ENCODE results near the gene AKNAD1.

The AKNAD1 gene

GRCh38 chr1:108852221-108852975 lies 4.5 kb downstream of the AKNAD1 start:
- TF ChIP-seq GATA2 (IDR thresholded peaks at IDR 0.05; ENCODE audit: low read depth, low read length): no peak
- TF ChIP-seq GATA3 (IDR thresholded peaks at IDR 0.05; ENCODE audit: low read depth, low read length): no peak

DNA sequence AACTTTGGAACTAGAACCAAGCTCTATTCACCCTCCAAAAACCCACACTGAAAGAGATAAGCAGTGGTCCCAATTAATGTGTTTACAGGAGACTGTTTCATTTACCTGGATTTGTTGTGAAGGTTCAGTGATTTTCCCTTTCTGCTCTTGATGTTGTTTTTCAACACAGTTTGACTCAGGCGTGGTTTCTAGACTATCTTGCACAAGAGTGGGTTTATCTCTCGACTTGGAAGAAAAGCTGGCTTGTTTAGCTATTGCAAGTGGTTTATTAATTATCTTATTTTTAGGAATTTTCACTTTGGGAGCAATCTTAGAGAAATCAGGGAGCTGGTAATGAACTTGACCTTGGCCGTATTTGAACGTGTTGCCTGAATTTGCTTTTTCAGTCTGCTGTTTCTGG lies 5.3 kb downstream of the AKNAD1 start:
- TF ChIP-seq GATA3 (IDR thresholded peaks at IDR 0.05; ENCODE audit: low read depth, low read length): no peak
- TF ChIP-seq GATA2 (IDR thresholded peaks at IDR 0.05; ENCODE audit: low read depth, low read length): no peak

GRCh38 chr1:108850929-108851328 lies 6.0 kb downstream of the AKNAD1 start:
- TF ChIP-seq GATA3 (IDR thresholded peaks at IDR 0.05; ENCODE audit: low read depth, low read length): no peak
- TF ChIP-seq GATA2 (IDR thresholded peaks at IDR 0.05; ENCODE audit: low read depth, low read length): no peak

DNA sequence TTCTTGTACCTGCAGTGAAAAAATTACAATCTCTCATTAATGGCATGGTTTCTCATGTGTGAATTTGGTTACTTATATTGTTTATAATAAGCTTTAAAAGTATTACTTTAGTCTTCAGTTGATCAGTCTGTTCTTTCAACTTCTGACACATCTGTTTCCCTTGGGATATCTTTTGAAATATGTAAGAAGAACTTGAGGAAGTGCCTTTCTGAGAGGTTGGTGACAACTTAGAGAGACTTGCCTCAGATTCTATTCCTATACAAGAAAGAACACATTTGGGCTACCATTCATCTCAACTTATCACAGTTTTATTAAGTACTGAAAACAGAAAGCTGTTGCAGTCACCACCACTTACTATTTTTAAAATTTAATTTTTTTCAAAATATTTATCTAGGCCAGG lies 8.1 kb downstream of the AKNAD1 start:
- TF ChIP-seq GATA3 (IDR thresholded peaks at IDR 0.05; ENCODE audit: low read depth, low read length) (no peak), GATA2 (IDR thresholded peaks at IDR 0.05; ENCODE audit: low read depth, low read length) (no peak)

- TF ChIP-seq GATA2 (IDR thresholded peaks at IDR 0.05; ENCODE audit: low read depth, low read length) (no peak), GATA3 (IDR thresholded peaks at IDR 0.05; ENCODE audit: low read depth, low read length) (no peak)
These were observed 9.4 kb downstream of the AKNAD1 start for GRCh38 chr1:108847494-108847893.

DNA sequence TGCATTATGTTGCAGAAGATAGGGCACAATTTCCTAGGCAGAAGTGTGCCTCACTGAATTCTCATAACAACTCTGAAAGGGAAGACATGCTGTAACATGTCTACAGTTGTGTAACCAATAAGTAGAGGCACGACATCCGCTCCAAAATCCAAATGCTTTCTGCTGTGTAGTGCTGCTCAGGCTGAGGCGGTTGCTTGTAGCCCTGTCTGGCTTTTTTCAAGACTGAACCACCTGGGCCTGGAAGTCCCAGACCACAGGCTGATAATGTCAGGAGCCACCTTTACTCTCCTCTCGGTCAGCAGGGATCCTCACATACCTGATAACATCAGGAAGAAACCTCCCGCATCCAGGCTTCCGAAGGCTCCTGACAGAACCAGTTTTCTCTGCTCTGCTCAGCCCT lies 10.9 kb downstream of the AKNAD1 start:
- TF ChIP-seq GATA3 (IDR thresholded peaks at IDR 0.05; ENCODE audit: low read depth, low read length): no peak
- TF ChIP-seq GATA2 (IDR thresholded peaks at IDR 0.05; ENCODE audit: low read depth, low read length): no peak

DNA sequence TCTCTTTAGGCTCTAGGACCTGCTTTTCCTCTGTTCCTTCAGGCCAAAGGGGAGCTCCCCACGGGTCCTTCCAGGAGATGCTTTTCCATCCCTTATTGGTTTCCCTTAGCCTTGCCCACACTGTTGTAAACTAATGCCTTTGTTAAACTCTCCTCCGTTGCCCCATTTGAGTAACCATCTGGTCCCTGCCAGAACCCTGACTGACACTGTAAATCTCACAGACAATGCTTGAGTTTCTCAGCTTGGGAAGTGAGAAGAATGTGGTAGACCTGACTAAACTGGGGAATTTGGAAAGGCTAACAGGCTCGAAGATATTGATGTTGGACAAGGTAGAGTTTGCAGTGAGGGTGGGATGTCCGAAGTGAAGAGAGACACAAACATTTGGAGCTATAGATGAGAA lies 11.4 kb downstream of the AKNAD1 start:
- TF ChIP-seq GATA3 (IDR thresholded peaks at IDR 0.05; ENCODE audit: low read depth, low read length) (no peak), GATA2 (IDR thresholded peaks at IDR 0.05; ENCODE audit: low read depth, low read length) (no peak)

DNA sequence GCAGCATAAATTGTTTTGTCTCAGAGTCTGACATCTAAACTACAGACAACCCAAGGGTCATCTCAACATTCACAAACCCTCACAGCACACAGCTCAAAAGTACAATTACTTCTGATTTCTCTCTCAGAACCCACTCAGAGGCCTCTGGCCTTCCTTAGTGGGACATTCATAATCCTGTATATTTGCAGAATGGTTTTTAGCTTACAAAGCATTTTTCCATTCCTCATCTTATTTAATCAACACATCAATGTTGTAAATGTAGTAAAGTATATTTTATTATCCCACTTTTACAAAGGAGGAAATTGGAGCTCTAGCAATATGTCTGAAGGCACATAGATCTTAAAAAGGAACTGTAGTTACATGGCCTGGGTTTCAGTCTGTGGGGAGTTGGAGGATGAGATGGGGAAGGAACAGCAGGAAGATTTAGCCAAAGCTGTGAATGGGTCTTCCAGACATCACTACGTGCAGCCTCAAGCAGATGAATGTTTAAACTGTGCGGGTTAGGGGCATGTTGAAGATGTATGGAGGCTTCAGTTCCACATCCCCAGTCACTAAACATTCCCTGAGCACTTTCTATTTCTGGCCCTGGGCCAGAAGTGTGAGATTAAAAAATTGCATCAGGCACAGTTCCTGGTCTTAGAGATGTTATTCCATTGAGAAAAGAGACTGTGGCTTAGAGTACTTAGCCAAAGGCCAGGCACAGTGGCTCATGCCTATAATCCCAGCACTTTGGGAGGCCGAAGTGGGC lies 13.3 kb downstream of the AKNAD1 start:
- TF ChIP-seq GATA2 (IDR thresholded peaks at IDR 0.05; ENCODE audit: low read depth, low read length) (no peak), GATA3 (IDR thresholded peaks at IDR 0.05; ENCODE audit: low read depth, low read length) (no peak)

DNA sequence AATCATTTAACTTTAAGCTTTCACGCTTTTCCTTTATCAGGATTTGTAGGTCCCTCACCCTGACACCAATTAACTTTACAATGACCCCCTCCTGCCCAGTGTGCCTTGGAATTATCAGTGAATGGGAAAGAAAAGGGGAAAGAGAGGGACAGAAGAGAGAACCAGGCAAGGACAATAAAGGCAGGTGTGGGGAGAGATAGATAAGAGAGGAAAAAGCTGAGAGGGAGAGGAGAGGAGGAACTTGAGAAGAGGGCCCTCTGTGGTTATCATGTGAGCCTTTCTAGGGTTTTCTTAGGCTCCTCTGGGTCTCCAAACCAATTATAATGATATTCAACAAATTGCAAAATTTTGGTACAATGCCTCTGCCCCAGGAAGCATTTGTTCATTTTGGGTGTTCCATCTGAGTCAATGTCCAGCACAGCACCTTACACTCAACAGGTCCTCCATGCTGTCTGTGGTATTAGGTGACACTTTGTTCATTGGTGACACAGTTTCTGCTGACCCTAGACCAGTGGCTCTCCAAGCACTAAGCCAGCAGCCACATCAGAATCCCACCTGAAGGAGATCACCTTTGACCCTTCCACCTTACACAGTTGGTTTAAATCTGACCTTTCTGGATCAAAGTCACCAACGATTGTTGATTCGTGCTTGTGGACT lies 14.2 kb downstream of the AKNAD1 start:
- TF ChIP-seq GATA3 (IDR thresholded peaks at IDR 0.05; ENCODE audit: low read depth, low read length): no peak
- TF ChIP-seq GATA2 (IDR thresholded peaks at IDR 0.05; ENCODE audit: low read depth, low read length): no peak

DNA sequence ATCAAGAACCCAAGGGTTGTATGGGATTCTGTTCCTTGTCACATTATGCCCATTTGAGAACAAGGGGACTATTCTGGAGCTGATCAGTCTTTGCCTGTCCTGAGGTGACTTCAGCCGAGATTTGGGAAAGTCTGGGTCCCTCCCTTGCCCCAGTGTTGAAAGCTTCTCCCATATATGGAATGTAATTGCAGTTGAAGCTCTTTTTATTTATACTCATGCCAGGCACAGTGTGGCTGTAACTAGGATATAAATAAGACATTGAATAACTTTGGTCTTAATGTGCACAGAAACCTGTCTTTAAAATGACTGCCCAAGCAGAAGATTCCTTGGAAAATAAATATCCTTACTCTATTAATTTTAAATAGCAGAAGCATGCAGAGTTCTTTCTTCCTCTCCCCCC lies 15.2 kb downstream of the AKNAD1 start:
- TF ChIP-seq GATA3 (IDR thresholded peaks at IDR 0.05; ENCODE audit: low read depth, low read length) (no peak), GATA2 (IDR thresholded peaks at IDR 0.05; ENCODE audit: low read depth, low read length) (no peak)

- no peak for TF ChIP-seq GATA3 (IDR thresholded peaks at IDR 0.05; ENCODE audit: low read depth, low read length)
- TF ChIP-seq GATA2 (IDR thresholded peaks at IDR 0.05; ENCODE audit: low read depth, low read length): no peak
These were observed 24.0 kb downstream of the AKNAD1 start for GRCh38 chr1:108832929-108833328.

- TF ChIP-seq GATA2 (IDR thresholded peaks at IDR 0.05; ENCODE audit: low read depth, low read length) (no peak), GATA3 (IDR thresholded peaks at IDR 0.05; ENCODE audit: low read depth, low read length) (no peak)
These were observed 25.7 kb downstream of the AKNAD1 start for GRCh38 chr1:108831225-108831624.

DNA sequence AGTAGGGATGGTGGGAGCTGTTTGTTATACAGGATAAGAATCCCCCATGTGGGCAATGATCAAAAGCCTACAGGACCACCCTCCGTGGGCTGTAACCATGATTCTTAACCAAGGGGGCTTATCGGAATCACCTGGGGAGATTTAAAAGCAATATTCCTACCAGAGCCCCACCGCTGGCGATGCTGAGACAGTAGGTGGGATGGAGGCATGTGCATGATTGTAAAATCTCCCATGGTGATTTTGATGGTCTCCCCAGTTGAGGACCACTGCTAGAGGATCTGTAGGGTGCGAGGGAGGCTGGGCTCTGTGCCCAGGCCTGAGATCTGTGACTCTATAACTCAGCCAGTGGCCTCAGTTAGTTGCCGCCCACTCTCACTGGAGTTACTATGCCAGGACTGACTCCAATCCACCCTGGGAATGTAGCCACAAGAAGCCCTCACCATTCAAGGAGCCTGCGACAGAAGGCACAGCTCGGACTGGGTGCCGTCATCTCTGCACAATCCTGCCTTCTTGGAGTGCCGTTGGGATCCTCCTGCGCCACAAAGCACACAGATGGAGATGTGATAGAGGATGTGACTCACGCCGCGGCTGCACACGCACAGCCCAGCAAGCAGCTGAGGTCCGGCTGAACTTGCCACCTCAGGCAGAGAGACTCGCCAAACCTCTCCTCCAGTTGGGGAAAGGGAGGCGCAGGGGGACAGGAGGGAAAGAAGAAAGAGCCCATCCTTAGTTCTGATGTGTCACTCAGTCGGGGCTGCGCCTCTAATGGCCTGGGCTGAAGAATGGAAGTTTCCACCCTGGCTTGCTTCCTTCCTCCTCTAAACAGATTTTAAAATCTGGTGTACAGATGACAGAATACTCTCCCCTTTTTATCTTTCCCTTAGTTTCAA lies 26.5 kb downstream of the AKNAD1 start:
- TF ChIP-seq GATA2 (IDR thresholded peaks at IDR 0.05; ENCODE audit: low read depth, low read length) (peak; percentile 63), GATA3 (IDR thresholded peaks at IDR 0.05; ENCODE audit: low read depth, low read length) (no peak; the same call in 1 of the 2 replicates)

DNA sequence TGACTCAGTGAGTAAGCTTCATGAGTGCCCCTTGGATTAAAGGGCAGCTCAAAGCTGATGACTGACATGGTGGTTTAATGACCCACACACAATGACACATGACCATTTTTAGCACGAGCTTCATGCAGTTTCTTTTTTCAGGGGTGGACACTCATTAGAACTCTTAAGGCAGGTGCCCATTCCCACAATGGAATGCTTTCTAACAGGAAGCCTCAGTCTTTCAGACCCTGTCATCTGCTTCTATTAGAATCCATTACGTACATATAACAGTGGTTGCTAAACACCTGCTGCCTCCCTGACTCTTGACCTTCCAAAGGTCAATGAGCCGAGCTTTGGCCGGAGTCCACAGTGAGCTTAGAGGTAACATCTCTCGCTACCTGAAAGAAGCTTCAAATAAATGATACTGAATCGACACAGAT lies 27.4 kb downstream of the AKNAD1 start:
- TF ChIP-seq GATA2 (IDR thresholded peaks at IDR 0.05; ENCODE audit: low read depth, low read length) (no peak), GATA3 (IDR thresholded peaks at IDR 0.05; ENCODE audit: low read depth, low read length) (no peak)

Data from SH-SY5Y (cell line).